RWPE1 (cell line): ENCODE measurements around the gene C2orf78.

Experiments used
- CTCF ChIA-PET: fragments of 350-600 bp; sonication (Branson Sonifier 250); formaldehyde crosslinking; extraction: SDS; loops from one replicate; lab custom pipeline; 2021; lab: Yijun Ruan, JAX
- POLR2A ChIA-PET: fragments of 400-600 bp; formaldehyde crosslinking; extraction: SDS; loops from one replicate; lab custom pipeline; 2020; ENCODE audit warnings: antibody characterized with exemption; ENCODE audit not compliant: low non-redundant PET; lab: Yijun Ruan, JAX
- DNase-seq: peaks from one replicate; pipeline ENCODE4 v3.0.0; 2012; ENCODE audit warnings: low spot score
- H3K27ac ChIP-seq: fragments of 450-650 bp; 2 replicates; pipeline ENCODE4 v1.5.1; 2017
- TF ChIP-seq, protein P1 (sequence below): fragments of 450-650 bp; conservative IDR thresholded peaks from 2 replicates; pipeline ENCODE4 v1.5.1; 2017; ENCODE audit warnings: low read depth, mild to moderate bottlenecking

Gene C2orf78

DNA sequence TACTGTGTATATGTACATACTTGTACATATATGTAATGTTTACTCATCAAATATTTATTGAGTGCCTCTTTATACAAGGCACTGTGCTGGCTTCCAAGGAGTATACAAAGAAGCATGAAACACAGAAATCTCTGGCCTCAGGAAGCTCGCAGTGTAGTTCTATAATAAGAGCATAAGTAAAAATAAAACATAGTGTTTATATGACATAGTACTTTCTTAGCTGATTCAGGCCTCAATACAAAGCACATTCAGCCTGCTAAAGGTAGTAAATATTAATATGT lies 58.7 kb downstream of the C2orf78 start:
- TF ChIP-seq, protein P1, sequence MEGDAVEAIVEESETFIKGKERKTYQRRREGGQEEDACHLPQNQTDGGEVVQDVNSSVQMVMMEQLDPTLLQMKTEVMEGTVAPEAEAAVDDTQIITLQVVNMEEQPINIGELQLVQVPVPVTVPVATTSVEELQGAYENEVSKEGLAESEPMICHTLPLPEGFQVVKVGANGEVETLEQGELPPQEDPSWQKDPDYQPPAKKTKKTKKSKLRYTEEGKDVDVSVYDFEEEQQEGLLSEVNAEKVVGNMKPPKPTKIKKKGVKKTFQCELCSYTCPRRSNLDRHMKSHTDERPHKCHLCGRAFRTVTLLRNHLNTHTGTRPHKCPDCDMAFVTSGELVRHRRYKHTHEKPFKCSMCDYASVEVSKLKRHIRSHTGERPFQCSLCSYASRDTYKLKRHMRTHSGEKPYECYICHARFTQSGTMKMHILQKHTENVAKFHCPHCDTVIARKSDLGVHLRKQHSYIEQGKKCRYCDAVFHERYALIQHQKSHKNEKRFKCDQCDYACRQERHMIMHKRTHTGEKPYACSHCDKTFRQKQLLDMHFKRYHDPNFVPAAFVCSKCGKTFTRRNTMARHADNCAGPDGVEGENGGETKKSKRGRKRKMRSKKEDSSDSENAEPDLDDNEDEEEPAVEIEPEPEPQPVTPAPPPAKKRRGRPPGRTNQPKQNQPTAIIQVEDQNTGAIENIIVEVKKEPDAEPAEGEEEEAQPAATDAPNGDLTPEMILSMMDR, result no peak
- no peak overlapping the region for H3K27ac ChIP-seq
- CTCF ChIA-PET, result no interaction called here
- DNase-seq, result no peak
- POLR2A ChIA-PET, result no interaction called here

DNA sequence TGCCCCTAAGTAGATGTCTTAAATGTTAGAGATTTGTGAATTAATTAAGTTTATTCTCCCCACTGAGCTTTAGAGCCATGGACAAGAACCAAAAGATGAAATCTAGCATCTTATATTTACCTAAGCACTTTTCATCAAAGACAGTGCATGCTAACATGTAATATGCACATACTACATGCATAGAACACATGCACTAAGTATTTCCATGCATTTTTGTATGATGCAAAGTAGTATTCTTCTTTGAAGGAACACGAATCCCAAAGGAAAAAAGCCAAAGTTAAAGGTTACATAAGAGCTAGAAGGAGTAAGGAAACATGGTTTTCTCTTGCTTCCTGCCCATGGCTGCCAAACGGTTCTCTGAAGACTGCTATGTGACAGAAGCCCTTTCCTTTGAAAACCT lies 60.1 kb downstream of the C2orf78 start:
- TF ChIP-seq, protein P1, result no peak
- ChIA-PET CTCF (no interaction called here), POLR2A (no interaction called here)
- no peak overlapping the region for H3K27ac ChIP-seq
- DNase-seq, result no peak

DNA sequence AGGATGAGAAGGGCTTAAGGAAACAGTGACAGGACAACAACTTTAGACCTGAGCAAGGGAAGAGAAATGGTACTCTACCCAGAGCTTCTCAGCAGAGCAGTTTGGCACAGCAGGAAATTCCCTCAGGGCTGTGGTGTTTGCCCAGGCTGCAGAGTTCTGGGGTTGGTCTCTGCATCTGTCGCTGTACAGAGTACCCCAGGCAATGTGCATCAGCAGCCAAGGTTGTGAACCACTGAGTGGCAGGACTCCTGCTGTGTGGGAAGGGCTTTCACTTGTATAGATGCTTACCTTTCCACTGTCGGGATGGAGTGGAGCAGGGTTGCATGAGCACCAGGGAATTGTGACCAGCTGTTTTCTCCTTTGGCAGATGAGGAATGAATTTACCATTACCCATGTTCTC lies 66.0 kb downstream of the C2orf78 start:
- H3K27ac ChIP-seq, result no peak overlapping the region
- CTCF ChIA-PET, result no interaction called here
- TF ChIP-seq, protein P1, result no peak
- DNase-seq, result no peak
- POLR2A ChIA-PET, result no interaction called here

DNA sequence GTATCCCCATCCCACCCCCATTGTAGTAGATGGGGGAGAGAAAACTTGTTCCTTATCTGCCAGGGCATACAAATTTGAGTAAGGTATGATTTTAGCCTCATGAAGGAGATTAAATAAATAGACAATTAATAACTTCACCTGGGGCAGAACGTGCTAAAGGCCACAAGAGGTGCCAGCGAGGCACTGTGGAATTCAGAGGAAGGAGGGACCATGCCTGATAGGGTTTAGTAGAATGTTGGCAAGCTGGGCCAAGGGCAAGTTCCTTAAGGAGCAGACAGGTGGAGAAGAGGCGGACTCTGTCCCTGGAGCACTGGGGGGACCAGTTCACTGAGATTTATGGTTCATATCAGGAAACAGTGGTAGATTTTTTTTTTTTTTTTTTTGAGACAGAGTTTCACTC lies 67.3 kb downstream of the C2orf78 start:
- peak overlapping the region; percentile 54 for H3K27ac ChIP-seq
- TF ChIP-seq, protein P1, result 0 out of 2 replicates have a peak, but pooled peaks have one; percentile 29
- peak; percentile 24 for DNase-seq
- CTCF ChIA-PET, result interaction anchor here (0.6 to 0.7 kb wide), 2 partner anchors 88 to 117 kb away, joined by 3 read pairs; no protein-coding TSS in a partner anchor
- POLR2A ChIA-PET, result no interaction called here

DNA sequence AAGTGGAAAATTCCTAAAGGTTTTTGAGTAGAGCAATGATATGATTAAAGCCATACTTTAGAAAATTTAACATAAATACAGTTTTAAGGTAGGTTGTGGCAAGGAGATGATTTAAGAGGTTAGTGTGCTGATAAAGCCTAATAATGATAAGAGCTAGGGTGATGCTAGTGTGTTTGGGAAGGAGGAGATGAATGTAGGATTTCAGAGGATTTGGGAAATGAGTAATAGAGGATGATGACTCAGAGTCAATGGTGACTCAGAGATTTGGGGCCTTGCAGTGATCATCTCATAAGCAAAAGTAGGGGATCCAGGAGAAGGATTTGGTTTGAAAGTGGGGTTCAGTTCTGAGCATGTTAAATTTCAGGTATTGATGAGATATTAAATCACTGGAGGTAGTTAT lies 68.0 kb downstream of the C2orf78 start:
- DNase-seq, result peak; percentile 79
- ChIA-PET POLR2A (no interaction called here), CTCF (interaction anchor here (0.7 kb wide), 1 partner anchor 116 kb away, joined by 3 read pairs; no protein-coding TSS in a partner anchor)
- TF ChIP-seq, protein P1, result no peak
- peak overlapping the region; percentile 54 for H3K27ac ChIP-seq

DNA sequence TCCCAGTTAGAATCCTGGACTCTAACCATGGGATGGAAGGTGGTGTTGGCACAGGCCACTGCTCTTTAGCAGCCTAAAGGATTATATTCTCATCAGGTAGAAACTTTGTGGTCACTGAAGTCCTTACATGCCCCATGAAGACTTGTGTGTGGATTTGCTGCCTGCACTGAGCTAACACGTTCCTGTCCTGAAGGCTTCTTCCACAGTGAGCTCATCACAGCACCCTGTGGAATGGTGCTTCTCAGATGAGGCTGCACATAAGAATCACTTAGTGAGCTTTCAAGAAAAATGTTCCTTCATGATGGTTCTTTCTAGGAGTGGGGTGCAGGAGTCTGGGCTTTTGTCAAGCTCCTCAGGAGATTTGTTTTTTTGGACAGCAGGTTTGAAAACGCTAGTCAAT lies 71.5 kb downstream of the C2orf78 start:
- POLR2A ChIA-PET, result no interaction called here
- DNase-seq, result no peak
- CTCF ChIA-PET, result no interaction called here
- TF ChIP-seq, protein P1, result no peak
- H3K27ac ChIP-seq, result no peak overlapping the region

DNA sequence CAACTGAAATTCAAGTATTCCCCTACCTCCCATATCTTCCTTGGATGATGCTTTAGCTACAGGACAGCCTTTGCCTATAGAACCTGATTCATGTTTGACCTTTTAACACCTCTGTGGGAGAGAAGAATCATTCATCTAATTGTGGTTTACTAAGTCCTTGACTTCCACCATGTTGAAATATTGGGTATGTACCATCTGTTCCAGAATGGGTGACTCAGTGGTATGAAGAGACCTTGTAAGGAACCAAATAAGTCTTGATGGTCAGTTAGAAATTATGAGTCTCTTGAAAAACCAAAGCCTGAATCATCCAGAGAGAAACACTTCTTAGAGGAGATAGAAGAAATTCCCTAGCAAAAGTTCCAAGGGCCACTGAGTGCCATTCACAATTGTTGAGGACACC lies 72.2 kb downstream of the C2orf78 start:
- TF ChIP-seq, protein P1, result no peak
- no peak overlapping the region for H3K27ac ChIP-seq
- POLR2A ChIA-PET, result no interaction called here
- CTCF ChIA-PET, result no interaction called here
- no peak for DNase-seq
